Vagina (tissue), 2 donors: ENCODE measurements around the gene B4GALNT4.

Source experiments
- POLR2A ChIP-seq, 2 donors: fragments of 450-650 bp; IDR thresholded peaks; one replicate each; pipeline ENCODE4 v1.6.1; 2017; ENCODE audit warnings: antibody characterized with exemption in 2 of 2, mild to moderate bottlenecking in 2 of 2, moderate library complexity in 2 of 2
- POLR2AphosphoS5 ChIP-seq, 2 donors: sonication (generic); formaldehyde crosslinking; IDR thresholded peaks; one replicate each; pipeline ENCODE4 v1.9.0; 2017; ENCODE audit warnings: antibody characterized with exemption in 2 of 2, mild to moderate bottlenecking in 2 of 2, low read depth in 1 of 2; ENCODE audit not compliant: insufficient read depth in 1 of 2
- TF ChIP-seq, protein P1 (sequence below), 3 experiments: fragments of 450-650 bp in 2 of 3; fragments of 200-600 bp in 1 of 3; sonication (generic) in 1 of 3; IDR thresholded peaks; one replicate each; pipeline ENCODE4 v1.5.1; 2017 to 2019; ENCODE audit warnings: antibody characterized with exemption in 3 of 3, mild to moderate bottlenecking in 2 of 3, moderate library complexity in 2 of 3

DNA sequence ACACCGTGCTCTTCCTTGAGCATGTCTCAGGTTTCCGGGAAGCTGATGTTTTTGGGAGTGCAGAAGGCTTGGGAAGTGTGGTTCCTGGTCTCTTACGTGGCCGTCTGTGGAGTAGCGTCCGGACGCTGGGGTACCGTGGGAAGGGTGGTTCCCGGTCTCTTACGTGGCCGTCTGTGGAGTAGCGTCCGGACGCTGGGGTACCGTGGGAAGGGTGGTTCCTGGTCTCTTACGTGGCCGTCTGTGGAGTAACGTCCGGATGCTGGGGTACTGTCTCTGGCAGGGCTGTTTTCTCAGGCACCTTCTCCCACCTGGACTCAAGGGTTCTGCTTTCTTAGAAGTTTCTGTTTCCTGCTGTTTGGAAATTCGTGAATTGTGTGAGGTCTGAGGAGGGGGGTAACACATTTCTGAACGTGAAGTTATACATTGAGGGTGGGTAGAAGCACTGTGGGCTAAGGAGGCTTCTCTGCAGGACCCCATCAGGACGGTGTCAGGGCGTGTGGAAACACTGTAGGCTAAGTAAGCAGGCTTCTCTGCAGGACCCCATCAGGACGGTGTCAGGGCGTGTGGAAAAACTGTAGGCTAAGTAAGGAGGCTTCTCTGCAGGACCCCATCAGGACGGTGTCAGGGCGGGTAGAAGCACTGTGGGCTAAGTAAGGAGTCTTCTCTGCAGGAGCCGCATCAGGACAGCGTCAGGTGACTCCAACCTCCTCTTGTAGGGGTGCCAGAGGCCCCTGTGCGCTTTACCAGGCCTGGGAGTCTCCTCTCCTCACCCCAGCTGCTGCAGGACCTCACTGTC, 43.3 kb upstream of the B4GALNT4 start:
- TF ChIP-seq POLR2A (IDR thresholded peaks at IDR 0.05): no peak
- TF ChIP-seq, protein P1, sequence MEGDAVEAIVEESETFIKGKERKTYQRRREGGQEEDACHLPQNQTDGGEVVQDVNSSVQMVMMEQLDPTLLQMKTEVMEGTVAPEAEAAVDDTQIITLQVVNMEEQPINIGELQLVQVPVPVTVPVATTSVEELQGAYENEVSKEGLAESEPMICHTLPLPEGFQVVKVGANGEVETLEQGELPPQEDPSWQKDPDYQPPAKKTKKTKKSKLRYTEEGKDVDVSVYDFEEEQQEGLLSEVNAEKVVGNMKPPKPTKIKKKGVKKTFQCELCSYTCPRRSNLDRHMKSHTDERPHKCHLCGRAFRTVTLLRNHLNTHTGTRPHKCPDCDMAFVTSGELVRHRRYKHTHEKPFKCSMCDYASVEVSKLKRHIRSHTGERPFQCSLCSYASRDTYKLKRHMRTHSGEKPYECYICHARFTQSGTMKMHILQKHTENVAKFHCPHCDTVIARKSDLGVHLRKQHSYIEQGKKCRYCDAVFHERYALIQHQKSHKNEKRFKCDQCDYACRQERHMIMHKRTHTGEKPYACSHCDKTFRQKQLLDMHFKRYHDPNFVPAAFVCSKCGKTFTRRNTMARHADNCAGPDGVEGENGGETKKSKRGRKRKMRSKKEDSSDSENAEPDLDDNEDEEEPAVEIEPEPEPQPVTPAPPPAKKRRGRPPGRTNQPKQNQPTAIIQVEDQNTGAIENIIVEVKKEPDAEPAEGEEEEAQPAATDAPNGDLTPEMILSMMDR (IDR thresholded peaks at IDR 0.05): no peak
- TF ChIP-seq POLR2AphosphoS5 (IDR thresholded peaks at IDR 0.05; ENCODE audit: insufficient read depth in 1 of 2, low read depth in 1 of 2): no peak
